IMR-90 (cell line): ENCODE results near the gene TOR1A. TPM values are rescaled to one million over a fixed set of nuclear protein-coding genes. Genes with fewer than 3 reads are reported as not detected.

Source experiments
- ATAC-seq: fragments of 200-7000 bp; cut with Tn5 transposase; 2 replicates; pipeline ENCODE4 v1.9.1; 2020; ENCODE audit warnings: low read depth, mild to moderate bottlenecking, moderate library complexity
- BruUV-seq: library from RNA; stranded (reverse); fragments of 400-500 nt; replicated peaks from 2 replicates; lab custom pipeline; 2021; lab: Mats Ljungman, UMichigan
- CTCF ChIA-PET: fragments of 300-600 bp; formaldehyde crosslinking; extraction: SDS; loops from one replicate; lab custom pipeline; 2021; ENCODE audit warnings: antibody characterized with exemption; lab: Yijun Ruan, JAX
- POLR2A ChIA-PET: fragments of 300-600 bp; sonication (Branson Sonifier 250); formaldehyde crosslinking; loops from one replicate; lab custom pipeline; 2022; ENCODE audit warnings: antibody characterized with exemption; ENCODE audit not compliant: unreplicated experiment; lab: Charles Lee
- DNase-seq: peaks from one replicate; pipeline ENCODE4 v3.0.0; 2013
- H2AFZ ChIP-seq: replicated peaks from 2 replicates; pipeline ENCODE3; 2013; ENCODE audit warnings: low read length, mild to moderate bottlenecking; ENCODE audit not compliant: poor library complexity
- H2AK5ac ChIP-seq: 2 replicates; pipeline ENCODE4 v1.6.1; 2013; ENCODE audit warnings: low read depth, low read length, inconsistent platforms
- H2AK9ac ChIP-seq: replicated peaks from 2 replicates; pipeline ENCODE3; 2013; ENCODE audit warnings: mild to moderate bottlenecking, low read depth, low read length, moderate library complexity; ENCODE audit not compliant: poor library complexity
- H2BK120ac ChIP-seq: 2 replicates; pipeline ENCODE4 v1.6.1; 2013; ENCODE audit warnings: low read depth, low read length, inconsistent platforms
- H2BK15ac ChIP-seq: 3 replicates; pipeline ENCODE4 v1.6.1; 2013; ENCODE audit warnings: low read depth, low read length, inconsistent platforms
- H2BK20ac ChIP-seq: 2 replicates; pipeline ENCODE4 v1.6.1; 2013; ENCODE audit warnings: low read depth, mild to moderate bottlenecking, inconsistent platforms, low read length, moderate library complexity
- H2BK5ac ChIP-seq: 2 replicates; pipeline ENCODE4 v1.6.1; 2013; ENCODE audit warnings: mild to moderate bottlenecking, low read depth, low read length, inconsistent platforms; ENCODE audit not compliant: poor library complexity, severe bottlenecking
- H3K14ac ChIP-seq: replicated peaks from 2 replicates; pipeline ENCODE4 v1.6.1; 2013; ENCODE audit warnings: low read depth, low read length, inconsistent platforms
- H3K18ac ChIP-seq: 2 replicates; pipeline ENCODE4 v1.6.1; 2013; ENCODE audit warnings: low read depth, low read length, control low read depth
- H3K23ac ChIP-seq: 2 replicates; pipeline ENCODE4 v1.6.1; 2013; ENCODE audit warnings: low read depth, low read length, inconsistent platforms
- H3K27ac ChIP-seq: 2 replicates; pipeline ENCODE4 v1.5.1; 2013; ENCODE audit warnings: mild to moderate bottlenecking, control low read depth, low read length; ENCODE audit not compliant: insufficient read depth
- H3K27me3 ChIP-seq: 2 replicates; pipeline ENCODE4 v1.6.1; 2013; ENCODE audit warnings: low read length; ENCODE audit not compliant: control insufficient read depth, insufficient read depth
- H3K36me3 ChIP-seq: 2 replicates; pipeline ENCODE4 v1.6.1; 2013; ENCODE audit warnings: low read length, mixed read lengths; ENCODE audit not compliant: control insufficient read depth, insufficient read depth
- H3K4ac ChIP-seq: 2 replicates; pipeline ENCODE4 v1.6.1; 2013; ENCODE audit warnings: low read depth, low read length, inconsistent platforms
- H3K4me1 ChIP-seq: 2 replicates; pipeline ENCODE4 v1.6.1; 2013; ENCODE audit warnings: low read length, mixed read lengths; ENCODE audit not compliant: control insufficient read depth, insufficient read depth
- H3K4me2 ChIP-seq: 2 replicates; pipeline ENCODE4 v1.6.1; 2013; ENCODE audit warnings: low read depth, mild to moderate bottlenecking, control low read depth, low read length, moderate library complexity
- H3K4me3 ChIP-seq: 2 replicates; pipeline ENCODE4 v1.5.1; 2013; ENCODE audit warnings: low read depth, mild to moderate bottlenecking, control low read depth, low read length, moderate library complexity; ENCODE audit not compliant: insufficient read depth
- H3K56ac ChIP-seq: 2 replicates; pipeline ENCODE4 v1.6.1; 2013; ENCODE audit warnings: low read length, inconsistent platforms; ENCODE audit not compliant: insufficient read depth; ENCODE audit errors: extremely low read depth
- H3K79me1 ChIP-seq, 2 experiments: 2 replicates each; pipeline ENCODE4 v1.6.1; 2013; ENCODE audit warnings: low read length in 2 of 2, inconsistent platforms in 1 of 2, low read depth in 1 of 2
- H3K9ac ChIP-seq: 2 replicates; pipeline ENCODE4 v1.6.1; 2013; ENCODE audit warnings: low read depth, low read length, control low read depth
- H3K9me1 ChIP-seq: 2 replicates; pipeline ENCODE4 v1.6.1; 2013; ENCODE audit warnings: low read length, inconsistent platforms; ENCODE audit not compliant: insufficient read depth
- H3K9me3 ChIP-seq: 2 replicates; pipeline ENCODE4 v1.6.1; 2013; ENCODE audit warnings: low read length; ENCODE audit not compliant: control insufficient read depth, insufficient read depth
- H4K20me1 ChIP-seq: 2 replicates; pipeline ENCODE4 v1.6.1; 2013; ENCODE audit warnings: low read length, inconsistent platforms; ENCODE audit not compliant: insufficient read depth
- H4K5ac ChIP-seq: 2 replicates; pipeline ENCODE4 v1.6.1; 2013; ENCODE audit warnings: mild to moderate bottlenecking, low read depth, low read length, control low read depth
- H4K8ac ChIP-seq, 2 experiments: 2 replicates each; pipeline ENCODE4 v1.6.1; 2013; ENCODE audit warnings: low read depth in 2 of 2, low read length in 2 of 2, control low read depth in 1 of 2, inconsistent platforms in 1 of 2
- H4K91ac ChIP-seq: 2 replicates; pipeline ENCODE4 v1.6.1; 2013; ENCODE audit warnings: low read depth, low read length, inconsistent platforms; ENCODE audit not compliant: insufficient read depth
- BHLHE40 ChIP-seq: fragments of 150-350 bp; IDR thresholded peaks from 2 replicates; pipeline ENCODE4 v1.6.1; 2016; ENCODE audit warnings: mild to moderate bottlenecking, low read depth, low read length
- CEBPB ChIP-seq: IDR thresholded peaks from 2 replicates; pipeline ENCODE4 v1.6.1; 2012; ENCODE audit warnings: low read depth, low read length, improper control_type of control experiment
- CHD1 ChIP-seq: IDR thresholded peaks from 2 replicates; pipeline ENCODE4 v1.6.1; 2012; ENCODE audit warnings: low read depth, low read length, improper control_type of control experiment
- CTCF ChIP-seq: conservative IDR thresholded peaks from 2 replicates; pipeline ENCODE4 v1.5.1; 2012; ENCODE audit warnings: mild to moderate bottlenecking, low read depth, low read length, improper control_type of control experiment
- ELK1 ChIP-seq: fragments of 150-350 bp; IDR thresholded peaks from 2 replicates; pipeline ENCODE4 v1.6.1; 2016; ENCODE audit warnings: low read depth, mild to moderate bottlenecking, low read length, moderate library complexity, borderline replicate concordance
- FOS ChIP-seq: fragments of 150-350 bp; IDR thresholded peaks from 2 replicates; pipeline ENCODE4 v1.6.1; 2016; ENCODE audit warnings: low read depth, low read length
- MAFK ChIP-seq: IDR thresholded peaks from 2 replicates; pipeline ENCODE4 v1.6.1; 2012; ENCODE audit warnings: low read depth, low read length, improper control_type of control experiment
- MAZ ChIP-seq: IDR thresholded peaks from 2 replicates; pipeline ENCODE4 v1.6.1; 2012; ENCODE audit warnings: low read depth, mild to moderate bottlenecking, low read length, improper control_type of control experiment, moderate library complexity, borderline replicate concordance
- MXI1 ChIP-seq: IDR thresholded peaks from 2 replicates; pipeline ENCODE4 v1.6.1; 2012; ENCODE audit warnings: low read depth, mild to moderate bottlenecking, low read length, moderate library complexity, borderline replicate concordance
- NFE2L2 ChIP-seq: fragments of 150-350 bp; IDR thresholded peaks from 2 replicates; pipeline ENCODE4 v1.6.1; 2016; ENCODE audit warnings: low read depth, mild to moderate bottlenecking, low read length
- POLR2A ChIP-seq: IDR thresholded peaks from 2 replicates; pipeline ENCODE4 v1.6.1; 2012; ENCODE audit warnings: mild to moderate bottlenecking, low read depth, low read length
- RAD21 ChIP-seq: IDR thresholded peaks from 2 replicates; pipeline ENCODE4 v1.6.1; 2012; ENCODE audit warnings: low read length, improper control_type of control experiment
- RCOR1 ChIP-seq: IDR thresholded peaks from 2 replicates; pipeline ENCODE4 v1.6.1; 2012; ENCODE audit warnings: mild to moderate bottlenecking, low read length, improper control_type of control experiment; ENCODE audit not compliant: insufficient replicate concordance
- RFX5 ChIP-seq: IDR thresholded peaks from 2 replicates; pipeline ENCODE4 v1.8.0; 2012; ENCODE audit warnings: low read depth, mild to moderate bottlenecking, low read length, moderate library complexity
- SMC3 ChIP-seq: fragments of 150-350 bp; IDR thresholded peaks from 2 replicates; pipeline ENCODE4 v1.6.1; 2016; ENCODE audit warnings: low read depth, mild to moderate bottlenecking, antibody characterized with exemption, low read length, moderate library complexity
- USF2 ChIP-seq: fragments of 150-350 bp; IDR thresholded peaks from 2 replicates; pipeline ENCODE4 v1.6.1; 2017; ENCODE audit warnings: mild to moderate bottlenecking, antibody characterized with exemption, low read length, low read depth
- whole genome bisulfite sequencing, 2 experiments: methylation state at CpG; one replicate each; pipeline versions ENCODE4 v1.1.5 to v1.1.7; 2013; ENCODE audit warnings: missing lambda C conversion rate in 2 of 2; ENCODE audit not compliant: insufficient read length in 1 of 2; ENCODE audit errors: extremely low coverage in 2 of 2; 5-methylcytosine and 5-hydroxymethylcytosine counted together
- dilution Hi-C: fragments of 300-500 bp; cut with HindIII; formaldehyde crosslinking; loops from one replicate; pipeline ENCODE4 v1.14.3; 2018; ENCODE audit warnings: low sequenced_read_pairs; ENCODE audit not compliant: unreplicated experiment
- in situ Hi-C: fragments of 300-500 bp; cut with MboI; formaldehyde crosslinking; loops from 3 replicates; pipeline ENCODE4 v1.14.3; 2019; ENCODE audit warnings: low sequenced_read_pairs, inconsistent platforms, mixed read lengths
- intact Hi-C: fragments of 100-400 bp; cut with micrococcal nuclease; formaldehyde crosslinking; loops from 2 replicates; pipeline ENCODE4 v1.10.0; 2022
- polyA plus RNA-seq, 3 experiments: library from polyadenylated mRNA; depleted of rRNA; stranded (reverse); fragments of >200 nt; gene quantifications; 2 replicates each; pipeline ENCODE4 v1.2.3, GENCODE V29; 2012; ENCODE audit warnings: low replicate concordance in 1 of 3
- total RNA-seq: library from RNA; depleted of rRNA; stranded (reverse); fragments of >200 nt; gene quantifications from 2 replicates; pipeline ENCODE4 v1.2.3, GENCODE V29; 2012

Gene TOR1A
- total and polyA plus RNA-seq, 2 of the 4 experiments (the other 2 are of a cell fraction): 27.1 to 74.2 TPM

GRCh38 chr9:129774791-129775447 lies 49.0 kb downstream of the TOR1A start:
- H4K5ac ChIP-seq: no peak overlapping the region
- H2AK5ac ChIP-seq: peak overlapping the region; percentile 86
- TF ChIP-seq POLR2A: no peak
- no peak for TF ChIP-seq MAFK
- no peak for TF ChIP-seq CHD1
- no peak for TF ChIP-seq MAZ
- TF ChIP-seq CEBPB: no peak
- no peak for TF ChIP-seq CTCF
- no peak for TF ChIP-seq MXI1
- no peak for TF ChIP-seq RAD21
- no peak for TF ChIP-seq RCOR1
- TF ChIP-seq USF2: no peak
- no peak for TF ChIP-seq FOS
- no peak for TF ChIP-seq NFE2L2
- TF ChIP-seq BHLHE40: no peak
- no peak for TF ChIP-seq ELK1
- no peak for TF ChIP-seq SMC3
- no peak for TF ChIP-seq RFX5
- ChIA-PET POLR2A (no interaction called here), CTCF (interaction anchor here (1.0 kb wide), 1 partner anchor 346 kb away, joined by 4 read pairs; no protein-coding TSS in a partner anchor)
- intact Hi-C loops (no loop called here), in situ Hi-C loops (no loop called here), dilution Hi-C loops (no loop called here)
- peak overlapping the region; percentile 57 for H2BK120ac ChIP-seq
- peaks cover 19% of the 10 kb centered on the region for H3K9me1 ChIP-seq
- H4K20me1 ChIP-seq: no peaks in the 10 kb centered on the region
- H3K27ac ChIP-seq: no peak overlapping the region
- H3K18ac ChIP-seq: no peak overlapping the region
- no peak overlapping the region for H2AK9ac ChIP-seq
- peak overlapping the region; percentile 86; the same call in 1 of the 2 replicates for H2BK20ac ChIP-seq
- no peak overlapping the region for H3K56ac ChIP-seq
- H3K9me3 ChIP-seq: no peaks in the 10 kb centered on the region
- H3K4me2 ChIP-seq: no peak overlapping the region
- peak overlapping the region; percentile 38; the same call in 1 of the 2 replicates for H4K91ac ChIP-seq
- H3K23ac ChIP-seq: no peak overlapping the region
- peaks cover 19% of the 10 kb centered on the region for H3K4me1 ChIP-seq
- ATAC-seq: no peak
- 63% methylated on average over 11 of the region's 20 CpGs; no CpG with 5 or more reads in 1 of the 2 experiments for WGBS, 2 experiments
- no peaks in the 10 kb centered on the region for H3K36me3 ChIP-seq
- no peak overlapping the region for H3K14ac ChIP-seq
- DNase-seq: no peak
- H2BK5ac ChIP-seq: no peak overlapping the region
- peak overlapping the region; percentile 18 for H3K4ac ChIP-seq
- no peak overlapping the region for H4K8ac ChIP-seq
- no peak overlapping the region for H2AFZ ChIP-seq
- H3K4me3 ChIP-seq: no peak overlapping the region
- no peaks in the 10 kb centered on the region for H3K79me1 ChIP-seq
- no peak overlapping the region for H3K9ac ChIP-seq
- H2BK15ac ChIP-seq: peak overlapping the region; percentile 53; the same call in 1 of the 3 replicates
- BruUV-seq: no TSS peak
- H3K27me3 ChIP-seq: no peaks in the 10 kb centered on the region
